Measurements from ENCODE around the gene KRTAP20-4.

Gene KRTAP20-4

GRCh38 chr21:30598802-30599201, 21.6 kb upstream of the KRTAP20-4 start, which contains the start of gene KRTAP6-2:
Gene KRTAP6-2, minus strand, starts transcription at chr21:30598902. Its CDS starts 28 bp downstream, at chr21:30598874.
- H3F3A ChIP-seq (ENCODE audit: insufficient read depth, low read length), result no peaks in the 10 kb centered on the region
- H4K20me1 ChIP-seq (ENCODE audit: insufficient read depth, low read length), result no peaks in the 10 kb centered on the region
- H3K4me1 ChIP-seq (ENCODE audit: insufficient read depth, low read length, severe bottlenecking), result no peaks in the 10 kb centered on the region
- H3K27me3 ChIP-seq (ENCODE audit: insufficient read depth, low read length), result no peaks in the 10 kb centered on the region
- no peak within 1 kb of the TSS for H3K9ac ChIP-seq (ENCODE audit: low read length)
- H2AFZ ChIP-seq (ENCODE audit: low read length), result no peak within 1 kb of the TSS
- H3K9me2 ChIP-seq (ENCODE audit: low read depth, low read length), result no peaks in the 10 kb centered on the region
- no peak within 1 kb of the TSS for H3K4me3 ChIP-seq (ENCODE audit: low read depth, low read length, poor library complexity, severe bottlenecking)
- H3K36me3 ChIP-seq (ENCODE audit: insufficient read depth, low read length), result no peaks in the 10 kb centered on the region
- H3K27ac ChIP-seq (ENCODE audit: low read depth, low read length, poor library complexity, severe bottlenecking), result no peak within 1 kb of the TSS
- no peak for TF ChIP-seq EZH2 (IDR thresholded peaks at IDR 0.05; ENCODE audit: borderline replicate concordance, low read length)
- no peak for TF ChIP-seq CTCF (IDR thresholded peaks at IDR 0.05; ENCODE audit: low read length)
- no peaks in the 10 kb centered on the region for H3K9me3 ChIP-seq (ENCODE audit: low read length)
- no peak within 1 kb of the TSS for H3K4me2 ChIP-seq (ENCODE audit: low read length)
- H3K79me2 ChIP-seq (ENCODE audit: insufficient read depth, low read length), result no peaks in the 10 kb centered on the region

GRCh38 chr21:30600787-30601186, 19.6 kb upstream of the KRTAP20-4 start, which contains the start of gene KRTAP22-1:
Gene KRTAP22-1, plus strand, starts transcription at chr21:30601087.
- Histone ChIP-seq H3K4me2 (ENCODE audit: low read length) (no peak within 1 kb of the TSS), H3F3A (ENCODE audit: insufficient read depth, low read length) (no peaks in the 10 kb centered on the region), H3K9me2 (ENCODE audit: low read depth, low read length) (no peaks in the 10 kb centered on the region), H3K36me3 (ENCODE audit: insufficient read depth, low read length) (no peaks in the 10 kb centered on the region), H3K9ac (ENCODE audit: low read length) (no peak within 1 kb of the TSS), H3K79me2 (ENCODE audit: insufficient read depth, low read length) (no peaks in the 10 kb centered on the region), H3K27me3 (ENCODE audit: insufficient read depth, low read length) (no peaks in the 10 kb centered on the region), H3K4me1 (ENCODE audit: insufficient read depth, low read length, severe bottlenecking) (no peaks in the 10 kb centered on the region), H2AFZ (ENCODE audit: low read length) (no peak within 1 kb of the TSS), H3K27ac (ENCODE audit: low read depth, low read length, poor library complexity, severe bottlenecking) (no peak within 1 kb of the TSS), H4K20me1 (ENCODE audit: insufficient read depth, low read length) (no peaks in the 10 kb centered on the region), H3K9me3 (ENCODE audit: low read length) (no peaks in the 10 kb centered on the region), H3K4me3 (ENCODE audit: low read depth, low read length, poor library complexity, severe bottlenecking) (no peak within 1 kb of the TSS)
- no peak for TF ChIP-seq EZH2 (IDR thresholded peaks at IDR 0.05; ENCODE audit: borderline replicate concordance, low read length)
- TF ChIP-seq CTCF (IDR thresholded peaks at IDR 0.05; ENCODE audit: low read length), result no peak

- no peak overlapping the region for H3K4me3 ChIP-seq (ENCODE audit: low read depth, low read length, poor library complexity, severe bottlenecking)
- H3K4me2 ChIP-seq (ENCODE audit: low read length), result no peak overlapping the region
- no peaks in the 10 kb centered on the region for H3F3A ChIP-seq (ENCODE audit: insufficient read depth, low read length)
- H3K36me3 ChIP-seq (ENCODE audit: insufficient read depth, low read length), result no peaks in the 10 kb centered on the region
- no peaks in the 10 kb centered on the region for H3K79me2 ChIP-seq (ENCODE audit: insufficient read depth, low read length)
- no peaks in the 10 kb centered on the region for H3K27me3 ChIP-seq (ENCODE audit: insufficient read depth, low read length)
- H3K9ac ChIP-seq (ENCODE audit: low read length), result no peak overlapping the region
- H3K9me3 ChIP-seq (ENCODE audit: low read length), result no peaks in the 10 kb centered on the region
- no peaks in the 10 kb centered on the region for H3K9me2 ChIP-seq (ENCODE audit: low read depth, low read length)
- H3K4me1 ChIP-seq (ENCODE audit: insufficient read depth, low read length, severe bottlenecking), result no peaks in the 10 kb centered on the region
- no peak overlapping the region for H3K27ac ChIP-seq (ENCODE audit: low read depth, low read length, poor library complexity, severe bottlenecking)
- H2AFZ ChIP-seq (ENCODE audit: low read length), result no peak overlapping the region
- H4K20me1 ChIP-seq (ENCODE audit: insufficient read depth, low read length), result no peaks in the 10 kb centered on the region
- TF ChIP-seq EZH2 (IDR thresholded peaks at IDR 0.05; ENCODE audit: borderline replicate concordance, low read length) (no peak), CTCF (IDR thresholded peaks at IDR 0.05; ENCODE audit: low read length) (no peak)
Measured at GRCh38 chr21:30605968-30606367, 14.5 kb upstream of the KRTAP20-4 start.
